ENCODE data around the gene ABCC1. TPM values are rescaled to one million over a fixed set of nuclear protein-coding genes. Genes with fewer than 3 reads are reported as not detected.
"Not testable (repeated sequence)": the region's sequence is repeated elsewhere in the genome, so short reads cannot be mapped to it uniquely, and the experiment has no call there.

ABCC1 gene
- total RNA-seq, 1 donor, result 46.2 TPM

DNA sequence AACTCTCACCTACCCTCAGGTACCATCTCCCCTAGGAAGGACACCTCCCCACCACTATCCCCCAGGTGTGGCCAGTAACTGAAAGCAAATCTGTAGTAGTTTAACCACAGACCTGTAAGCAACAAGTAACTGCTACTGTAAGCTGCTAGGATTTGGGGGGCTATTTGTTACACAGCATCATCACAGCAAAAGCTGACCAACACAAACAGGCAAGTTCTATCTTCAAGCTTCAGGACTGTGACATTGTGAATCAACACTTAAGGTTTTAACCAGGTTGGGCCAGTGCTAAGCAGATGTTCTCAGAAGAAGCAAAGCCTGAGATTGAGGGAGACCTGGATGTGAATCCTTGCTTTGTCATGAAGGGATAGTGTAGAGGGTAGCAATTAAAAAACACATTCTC lies 226.9 kb downstream of the ABCC1 start:
- no peak overlapping the region for H3K4me3 ChIP-seq (ENCODE audit: low read depth, low read length)
- no peak for DNase-seq (ENCODE audit: low read depth)
- TF ChIP-seq, protein P1, sequence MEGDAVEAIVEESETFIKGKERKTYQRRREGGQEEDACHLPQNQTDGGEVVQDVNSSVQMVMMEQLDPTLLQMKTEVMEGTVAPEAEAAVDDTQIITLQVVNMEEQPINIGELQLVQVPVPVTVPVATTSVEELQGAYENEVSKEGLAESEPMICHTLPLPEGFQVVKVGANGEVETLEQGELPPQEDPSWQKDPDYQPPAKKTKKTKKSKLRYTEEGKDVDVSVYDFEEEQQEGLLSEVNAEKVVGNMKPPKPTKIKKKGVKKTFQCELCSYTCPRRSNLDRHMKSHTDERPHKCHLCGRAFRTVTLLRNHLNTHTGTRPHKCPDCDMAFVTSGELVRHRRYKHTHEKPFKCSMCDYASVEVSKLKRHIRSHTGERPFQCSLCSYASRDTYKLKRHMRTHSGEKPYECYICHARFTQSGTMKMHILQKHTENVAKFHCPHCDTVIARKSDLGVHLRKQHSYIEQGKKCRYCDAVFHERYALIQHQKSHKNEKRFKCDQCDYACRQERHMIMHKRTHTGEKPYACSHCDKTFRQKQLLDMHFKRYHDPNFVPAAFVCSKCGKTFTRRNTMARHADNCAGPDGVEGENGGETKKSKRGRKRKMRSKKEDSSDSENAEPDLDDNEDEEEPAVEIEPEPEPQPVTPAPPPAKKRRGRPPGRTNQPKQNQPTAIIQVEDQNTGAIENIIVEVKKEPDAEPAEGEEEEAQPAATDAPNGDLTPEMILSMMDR (IDR thresholded peaks at IDR 0.05; ENCODE audit: insufficient read depth, low read length), result no peak

DNA sequence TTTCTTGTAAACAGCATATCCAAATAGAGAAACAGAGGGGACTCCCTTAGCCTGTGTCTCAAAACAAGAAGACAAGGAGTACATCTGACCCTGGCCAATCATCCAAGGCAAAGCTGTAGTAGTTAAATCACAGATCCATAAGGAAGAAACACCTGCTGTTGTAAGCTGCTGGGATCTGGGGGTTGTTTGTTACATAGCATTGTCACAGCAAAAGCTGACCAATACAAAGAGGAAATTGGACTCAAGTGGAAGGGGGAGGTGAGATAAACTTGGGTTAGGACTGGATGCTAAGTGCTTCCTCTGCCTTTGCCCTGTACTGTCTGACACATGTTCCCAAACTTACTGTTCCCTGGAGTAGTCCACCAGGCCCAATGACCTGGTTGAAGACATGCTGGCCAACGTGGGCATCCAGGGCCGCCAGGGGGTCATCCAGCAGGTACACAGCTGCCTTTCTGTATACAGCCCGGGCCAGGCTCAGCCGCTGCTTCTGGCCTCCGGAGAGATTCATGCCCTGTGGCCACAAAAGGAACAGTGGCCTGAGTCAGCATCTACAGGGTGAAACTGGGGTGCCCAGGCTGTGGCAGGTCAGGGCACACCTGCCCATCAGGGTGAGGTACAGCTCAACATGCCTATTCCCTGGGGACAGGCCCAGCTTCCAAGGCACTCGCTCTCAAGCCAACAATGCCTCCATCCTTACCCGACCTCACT lies 229.2 kb downstream of the ABCC1 start:
- H3K4me3 ChIP-seq (ENCODE audit: low read depth, low read length), result no peak overlapping the region
- no peak for DNase-seq (ENCODE audit: low read depth)
- TF ChIP-seq, protein P1 (IDR thresholded peaks at IDR 0.05; ENCODE audit: insufficient read depth, low read length), result no peak

DNA sequence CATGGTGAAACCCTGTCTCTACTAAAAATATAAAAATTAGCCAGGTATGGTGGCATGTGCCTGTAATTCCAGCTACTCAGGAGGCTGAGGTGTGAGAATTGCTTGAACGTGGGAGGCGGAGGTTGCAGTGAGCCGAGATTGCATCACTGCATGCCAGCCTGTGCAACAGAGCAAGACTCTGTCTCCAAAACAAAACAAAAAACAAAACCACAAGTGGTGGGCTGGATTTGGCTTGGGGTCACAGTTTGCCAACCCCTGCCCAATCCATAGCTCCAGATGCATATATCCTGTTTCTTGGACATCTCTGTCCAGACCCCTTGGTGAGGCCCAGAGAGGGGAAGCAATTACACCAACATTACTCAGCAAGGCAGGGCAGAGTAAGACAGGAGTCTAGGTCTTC lies 232.3 kb downstream of the ABCC1 start:
- not testable (repeated sequence) for H3K4me3 ChIP-seq (ENCODE audit: low read depth, low read length); DNase-seq (ENCODE audit: low read depth)

DNA sequence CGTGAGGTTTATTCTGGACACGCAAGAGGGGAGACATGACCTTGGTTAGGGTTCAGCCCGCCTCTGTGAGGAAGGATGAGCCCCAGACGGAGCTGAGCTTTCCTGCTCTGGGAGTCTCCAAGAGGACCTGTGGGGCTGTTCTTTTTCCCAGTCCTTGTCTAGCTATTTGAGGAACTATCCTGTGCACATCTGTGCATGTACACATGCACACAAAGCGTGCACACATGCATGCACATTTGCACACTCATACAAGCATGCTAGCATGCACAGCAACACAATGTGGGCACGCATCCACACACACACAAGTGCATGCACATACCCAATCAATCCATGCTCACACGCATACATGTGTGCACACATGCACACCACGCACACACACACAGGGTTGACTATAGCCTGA lies 233.5 kb downstream of the ABCC1 start:
- no peak for DNase-seq (ENCODE audit: low read depth)
- H3K4me3 ChIP-seq (ENCODE audit: low read depth, low read length), result no peak overlapping the region
- TF ChIP-seq, protein P1 (IDR thresholded peaks at IDR 0.05; ENCODE audit: insufficient read depth, low read length), result no peak

DNA sequence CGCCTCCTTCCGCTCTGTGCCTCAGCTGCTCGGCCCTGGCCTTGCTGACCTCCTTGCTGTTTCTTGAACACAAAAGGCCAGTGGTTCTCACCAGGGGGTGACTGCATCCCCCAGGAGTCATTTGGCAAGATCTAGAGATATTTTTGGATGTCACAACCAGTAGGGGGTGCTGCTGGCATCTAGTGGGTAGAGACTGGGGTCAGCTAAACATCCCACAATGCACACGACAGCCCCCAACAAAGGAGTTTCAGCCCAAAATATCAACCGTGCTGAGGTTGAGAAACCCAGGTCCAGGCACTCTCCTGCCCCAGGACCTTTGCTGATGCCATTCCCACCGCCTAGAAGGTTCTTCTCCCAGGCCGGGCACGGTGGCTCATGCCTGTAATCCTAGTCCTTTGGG lies 234.1 kb downstream of the ABCC1 start:
- H3K4me3 ChIP-seq (ENCODE audit: low read depth, low read length), result no peak overlapping the region
- TF ChIP-seq, protein P1 (IDR thresholded peaks at IDR 0.05; ENCODE audit: insufficient read depth, low read length), result no peak
- DNase-seq (ENCODE audit: low read depth), result no peak

DNA sequence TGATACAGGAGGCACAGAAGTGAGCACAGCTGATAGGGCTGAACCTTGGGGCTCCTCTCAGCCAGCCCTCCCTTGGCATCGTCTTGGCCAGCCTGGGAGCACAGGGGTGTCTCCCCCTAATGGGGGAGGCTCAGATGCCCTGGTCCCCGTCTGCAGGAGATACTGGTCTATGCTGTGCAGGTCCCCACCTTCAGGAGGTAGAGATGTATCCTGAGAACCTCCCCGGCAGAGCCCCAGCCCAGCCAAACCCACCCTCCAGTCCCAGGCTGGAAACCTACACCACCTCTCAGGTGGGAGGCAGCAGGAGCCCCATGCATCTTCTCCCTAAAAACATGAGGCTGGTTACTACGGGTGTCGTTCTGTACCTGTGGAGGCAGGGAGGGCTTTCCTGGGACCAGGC lies 235.2 kb downstream of the ABCC1 start:
- H3K4me3 ChIP-seq (ENCODE audit: low read depth, low read length), result no peak overlapping the region
- DNase-seq (ENCODE audit: low read depth), result no peak
- TF ChIP-seq, protein P1 (IDR thresholded peaks at IDR 0.05; ENCODE audit: insufficient read depth, low read length), result no peak

DNA sequence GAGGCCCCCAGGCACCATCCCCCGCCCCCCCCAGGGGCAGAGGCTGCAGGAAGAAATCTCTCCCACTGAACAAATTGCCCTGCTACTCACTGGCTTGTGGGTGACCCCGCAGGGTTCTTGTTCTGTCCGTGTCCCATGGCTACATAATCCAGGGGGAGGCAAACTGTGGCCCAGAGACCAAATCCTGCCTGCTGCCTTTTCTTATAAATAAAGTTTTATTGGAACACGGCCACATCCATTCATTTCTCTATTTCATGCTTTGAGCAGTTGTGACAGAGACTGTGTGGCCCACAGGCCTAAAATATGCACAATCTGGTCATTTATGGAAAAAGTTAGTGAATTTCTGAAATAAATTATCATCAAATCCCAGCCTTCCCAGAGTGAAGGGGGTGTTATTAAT lies 235.7 kb downstream of the ABCC1 start:
- H3K4me3 ChIP-seq (ENCODE audit: low read depth, low read length), result no peak overlapping the region
- DNase-seq (ENCODE audit: low read depth), result no peak
- TF ChIP-seq, protein P1 (IDR thresholded peaks at IDR 0.05; ENCODE audit: insufficient read depth, low read length), result no peak
